Stimulated activated CD8-positive, alpha-beta memory T cell treated with anti-CD3 and anti-CD28 coated beads, Interleukin-15, amount 100 ng/mL, for 24 hours (primary cell): ENCODE measurements around the gene SMKR1.
"Not testable (repeated sequence)": the region's sequence is repeated elsewhere in the genome, so short reads cannot be mapped to it uniquely, and the experiment has no call there.

Experiments used
- DNase-seq: peaks from one replicate; pipeline ENCODE4 v3.0.0-alpha.2; 2020; ENCODE audit warnings: low read depth

Gene SMKR1

GRCh38 chr7:129501760-129502707 lies at the start of gene SMKR1:
Gene SMKR1 (plus strand): TSS chr7:129502531. CDS start chr7:129502825, 294 bp downstream.
- peak; percentile 83 for DNase-seq

- no peak for DNase-seq
Observed at GRCh38 chr7:129452589-129453231, 49.6 kb upstream of the SMKR1 start.

- no peak for DNase-seq
Observed at GRCh38 chr7:129453510-129454248, 48.7 kb upstream of the SMKR1 start.

- no peak for DNase-seq
Observed at GRCh38 chr7:129454249-129454551, 48.1 kb upstream of the SMKR1 start.

- DNase-seq: no peak
Observed at GRCh38 chr7:129456421-129456820, 45.9 kb upstream of the SMKR1 start.

- no peak for DNase-seq
Observed at GRCh38 chr7:129457101-129457500, 45.2 kb upstream of the SMKR1 start.

- DNase-seq: no peak
Observed at GRCh38 chr7:129458171-129458570, 44.2 kb upstream of the SMKR1 start.

- DNase-seq: no peak
Observed at GRCh38 chr7:129461809-129462208, 40.5 kb upstream of the SMKR1 start.

GRCh38 chr7:129462420-129462819 lies 39.9 kb upstream of the SMKR1 start:
- DNase-seq: no peak

- DNase-seq: no peak
Observed at GRCh38 chr7:129464194-129464593, 38.1 kb upstream of the SMKR1 start.

- no peak for DNase-seq
Observed at GRCh38 chr7:129465080-129465479, 37.3 kb upstream of the SMKR1 start.

GRCh38 chr7:129466796-129467195 lies 35.5 kb upstream of the SMKR1 start:
- DNase-seq: no peak

GRCh38 chr7:129468087-129468486 lies 34.2 kb upstream of the SMKR1 start:
- DNase-seq: no peak

- DNase-seq: no peak
Observed at GRCh38 chr7:129468547-129468946, 33.8 kb upstream of the SMKR1 start.

GRCh38 chr7:129469930-129470329 lies 32.4 kb upstream of the SMKR1 start:
- DNase-seq: no peak

- no peak for DNase-seq
Observed at GRCh38 chr7:129470411-129470810, 31.9 kb upstream of the SMKR1 start.

- no peak for DNase-seq
Observed at GRCh38 chr7:129471402-129471827, 30.9 kb upstream of the SMKR1 start.

- not testable (repeated sequence) for DNase-seq
Observed at GRCh38 chr7:129475931-129476330, 26.4 kb upstream of the SMKR1 start.

GRCh38 chr7:129476398-129476797 lies 25.9 kb upstream of the SMKR1 start:
- not testable (repeated sequence) for DNase-seq

- DNase-seq: no peak
Observed at GRCh38 chr7:129479831-129480230, 22.5 kb upstream of the SMKR1 start.

- no peak for DNase-seq
Observed at GRCh38 chr7:129480674-129481363, 21.5 kb upstream of the SMKR1 start.

GRCh38 chr7:129481376-129481775 lies 21.0 kb upstream of the SMKR1 start:
- DNase-seq: not testable (repeated sequence)
